ENCODE data around the gene SLC17A2. TPM values are rescaled to one million over a fixed set of nuclear protein-coding genes. Genes with fewer than 3 reads are reported as not detected.
A peak's percentile ranks its signal among the peaks of the same experiment; 100 is the strongest.

The SLC17A2 gene
- total and polyA plus RNA-seq, 7 experiments from 2014 or later = 0.15 TPM; not detected in 6

- peaks cover 38 to 85% (median 58%) of the 10 kb centered on the region in 7 donors for H3K4me1 Mint-ChIP-seq
- no peak for ATAC-seq
- H3K27me3 Mint-ChIP-seq = no peaks in the 10 kb centered on the region
- no peak overlapping the region for H3K4me3 ChIP-seq (ENCODE audit: low read length)
- no peaks in the 10 kb centered on the region for H3K27me3 ChIP-seq (ENCODE audit: control insufficient read depth in 2 of 2, insufficient read depth in 2 of 2, low read length in 2 of 2)
- peaks cover 28 to 33% of the 10 kb centered on the region in 2 donors for H3K4me1 ChIP-seq (ENCODE audit: control insufficient read depth in 2 of 2, insufficient read depth in 2 of 2, low read length in 2 of 2)
- intact Hi-C loops (cut with micrococcal nuclease) = no loop called here
- peak overlapping the region in 6 of 9 donors; percentile 0 to 19 (median 9) for H3K27ac Mint-ChIP-seq
- no peak for DNase-seq
- peaks cover 40 to 71% (median 67%) of the 10 kb centered on the region in 5 donors for H3K36me3 Mint-ChIP-seq
- CTCF ChIA-PET = no interaction called here
- no peaks in the 10 kb centered on the region for H3K9me3 Mint-ChIP-seq
- H3K36me3 ChIP-seq (ENCODE audit: control insufficient read depth in 2 of 3, insufficient read depth in 3 of 3, low read length in 3 of 3) = peaks cover 22 to 93% (median 63%) of the 10 kb centered on the region in 3 experiments
- no peak overlapping the region for H3K27ac ChIP-seq (ENCODE audit: low read depth, low read length)
- peak overlapping the region in 2 of 10 donors; percentile 7 to 23 for H3K4me3 Mint-ChIP-seq
- POLR2A ChIA-PET = interaction anchor here (0.8 to 1.7 kb wide), 4 partner anchors 9 to 51 kb away, joined by 3 to 9 read pairs (median 4); partner anchors contain the start of gene TRIM38
- no peaks in the 10 kb centered on the region for H3K9me3 ChIP-seq (ENCODE audit: control insufficient read depth in 2 of 3, low read length in 3 of 3)
Observed at GRCh38 chr6:25971187-25971821, 40.8 kb upstream of the SLC17A2 start.

GRCh38 chr6:25968769-25969168 is 38.3 kb upstream of the SLC17A2 start:
- POLR2A ChIA-PET = interaction anchor here (0.6 to 1.0 kb wide), 5 partner anchors 11 to 75 kb away, joined by 3 read pairs; no protein-coding TSS in a partner anchor
- Mint-ChIP-seq H3K36me3 (peaks cover 40 to 73% (median 65%) of the 10 kb centered on the region in 5 donors), H3K27me3 (no peaks in the 10 kb centered on the region), H3K4me3 (peak overlapping the region in 7 of 10 donors; percentile 42 to 96 (median 71)), H3K9me3 (no peaks in the 10 kb centered on the region), H3K27ac (peak overlapping the region in 6 of 9 donors; percentile 10 to 76 (median 54)), H3K4me1 (peaks cover 54 to 90% (median 79%) of the 10 kb centered on the region in 7 donors)
- Histone ChIP-seq H3K27me3 (ENCODE audit: control insufficient read depth in 2 of 2, insufficient read depth in 2 of 2, low read length in 2 of 2) (no peaks in the 10 kb centered on the region), H3K9me3 (ENCODE audit: control insufficient read depth in 2 of 3, low read length in 3 of 3) (no peaks in the 10 kb centered on the region), H3K36me3 (ENCODE audit: control insufficient read depth in 2 of 3, insufficient read depth in 3 of 3, low read length in 3 of 3) (peaks cover 21 to 77% (median 50%) of the 10 kb centered on the region in 3 experiments), H3K4me3 (ENCODE audit: low read length) (no peak overlapping the region), H3K4me1 (ENCODE audit: control insufficient read depth in 2 of 2, insufficient read depth in 2 of 2, low read length in 2 of 2) (peaks cover 39 to 57% of the 10 kb centered on the region in 2 donors), H3K27ac (ENCODE audit: low read depth, low read length) (no peak overlapping the region)
- CTCF ChIA-PET = interaction anchor here (0.6 to 1.5 kb wide), 4 partner anchors 14 to 37 kb away, joined by 3 to 6 read pairs (median 4); no protein-coding TSS in a partner anchor
- DNase-seq (no peak), ATAC-seq (no peak)
- intact Hi-C loops (cut with micrococcal nuclease) = loop anchor here in 1 of 2 donors (10.0 kb wide), 1 partner anchor 834 kb away; no protein-coding TSS in a partner anchor

GRCh38 chr6:25966711-25967110 is 36.2 kb upstream of the SLC17A2 start:
- Mint-ChIP-seq H3K4me1 (peaks cover 57 to 91% (median 86%) of the 10 kb centered on the region in 7 donors), H3K36me3 (peaks cover 35 to 60% (median 57%) of the 10 kb centered on the region in 5 donors), H3K27me3 (no peaks in the 10 kb centered on the region), H3K4me3 (peak overlapping the region; percentile 71 to 96 (median 80)), H3K9me3 (peaks cover 0 to 1% (median 0%) of the 10 kb centered on the region in 11 donors), H3K27ac (peak overlapping the region in 7 of 9 donors; percentile 32 to 89 (median 65))
- Histone ChIP-seq H3K27me3 (ENCODE audit: control insufficient read depth in 2 of 2, insufficient read depth in 2 of 2, low read length in 2 of 2) (no peaks in the 10 kb centered on the region), H3K36me3 (ENCODE audit: control insufficient read depth in 2 of 3, insufficient read depth in 3 of 3, low read length in 3 of 3) (peaks cover 8 to 56% (median 29%) of the 10 kb centered on the region in 3 experiments), H3K4me3 (ENCODE audit: low read length) (peak overlapping the region; percentile 13), H3K4me1 (ENCODE audit: control insufficient read depth in 2 of 2, insufficient read depth in 2 of 2, low read length in 2 of 2) (peaks cover 45 to 67% of the 10 kb centered on the region in 2 donors), H3K9me3 (ENCODE audit: control insufficient read depth in 2 of 3, low read length in 3 of 3) (no peaks in the 10 kb centered on the region), H3K27ac (ENCODE audit: low read depth, low read length) (no peak overlapping the region)
- ChIA-PET POLR2A (interaction anchor here (0.9 to 3.7 kb wide), 5 partner anchors 9 to 77 kb away, joined by 3 to 19 read pairs (median 6); a partner anchor contains a TSS), CTCF (no interaction called here)
- DNase-seq (no peak), ATAC-seq (no peak)
- intact Hi-C loops (cut with micrococcal nuclease) = loop anchor here in 1 of 2 donors (10.0 kb wide), 1 partner anchor 832 kb away; no protein-coding TSS in a partner anchor

GRCh38 chr6:25965058-25965457 is 34.6 kb upstream of the SLC17A2 start:
- intact Hi-C loops (cut with micrococcal nuclease) = loop anchor here in 1 of 2 donors (10.0 kb wide), 1 partner anchor 830 kb away; no protein-coding TSS in a partner anchor
- Histone ChIP-seq H3K4me3 (ENCODE audit: low read length) (no peak overlapping the region), H3K36me3 (ENCODE audit: control insufficient read depth in 2 of 3, insufficient read depth in 3 of 3, low read length in 3 of 3) (peaks cover 8 to 42% (median 15%) of the 10 kb centered on the region in 3 experiments), H3K27ac (ENCODE audit: low read depth, low read length) (no peak overlapping the region), H3K4me1 (ENCODE audit: control insufficient read depth in 2 of 2, insufficient read depth in 2 of 2, low read length in 2 of 2) (peaks cover 61 to 76% of the 10 kb centered on the region in 2 donors), H3K27me3 (ENCODE audit: control insufficient read depth in 2 of 2, insufficient read depth in 2 of 2, low read length in 2 of 2) (no peaks in the 10 kb centered on the region), H3K9me3 (ENCODE audit: control insufficient read depth in 2 of 3, low read length in 3 of 3) (peaks cover 0 to 2% (median 0%) of the 10 kb centered on the region in 3 experiments)
- CTCF ChIA-PET = no interaction called here
- peak overlapping the region in 2 of 9 donors; percentile 98 to 99 for H3K27ac Mint-ChIP-seq
- no peaks in the 10 kb centered on the region for H3K27me3 Mint-ChIP-seq
- DNase-seq (no peak), ATAC-seq (no peak)
- H3K36me3 Mint-ChIP-seq = peaks cover 22 to 49% (median 41%) of the 10 kb centered on the region in 5 donors
- H3K4me1 Mint-ChIP-seq = peaks cover 63 to 91% (median 87%) of the 10 kb centered on the region in 7 donors
- H3K4me3 Mint-ChIP-seq = peak overlapping the region; percentile 74 to 98 (median 81)
- peaks cover 0 to 6% (median 1%) of the 10 kb centered on the region in 11 donors for H3K9me3 Mint-ChIP-seq
- POLR2A ChIA-PET = interaction anchor here (0.9 to 3.7 kb wide), 6 partner anchors 23 to 191 kb away, joined by 3 to 19 read pairs (median 6); a partner anchor contains a TSS

GRCh38 chr6:25963426-25964123 is 33.1 kb upstream of the SLC17A2 start:
- Histone ChIP-seq H3K4me1 (ENCODE audit: control insufficient read depth in 2 of 2, insufficient read depth in 2 of 2, low read length in 2 of 2) (peaks cover 71 to 84% of the 10 kb centered on the region in 2 donors), H3K27me3 (ENCODE audit: control insufficient read depth in 2 of 2, insufficient read depth in 2 of 2, low read length in 2 of 2) (no peaks in the 10 kb centered on the region), H3K4me3 (ENCODE audit: low read length) (peak overlapping the region; percentile 67), H3K9me3 (ENCODE audit: control insufficient read depth in 2 of 3, low read length in 3 of 3) (peaks cover 0 to 3% (median 0%) of the 10 kb centered on the region in 3 experiments), H3K36me3 (ENCODE audit: control insufficient read depth in 2 of 3, insufficient read depth in 3 of 3, low read length in 3 of 3) (peaks cover 8 to 32% (median 14%) of the 10 kb centered on the region in 3 experiments), H3K27ac (ENCODE audit: low read depth, low read length) (peak overlapping the region; percentile 97)
- Mint-ChIP-seq H3K27me3 (no peaks in the 10 kb centered on the region), H3K27ac (peak overlapping the region; percentile 86 to 99 (median 93)), H3K4me1 (peaks cover 68 to 94% (median 89%) of the 10 kb centered on the region in 7 donors), H3K9me3 (peaks cover 0 to 11% (median 1%) of the 10 kb centered on the region in 11 donors), H3K4me3 (peak overlapping the region; percentile 92 to 100 (median 96)), H3K36me3 (peaks cover 18 to 51% (median 32%) of the 10 kb centered on the region in 5 donors)
- intact Hi-C loops (cut with micrococcal nuclease) = loop anchor here (2.0 to 10.0 kb wide), 10 partner anchors 86 to 1789 kb away; partner anchors contain the start of genes ABT1 (in 1 of the 2), ACOT13 (in 1 of the 2), CARMIL1 (in 1 of the 2) and TDP2 (in 1 of the 2)
- ATAC-seq = no peak
- CTCF ChIA-PET = interaction anchor here (2.5 kb wide), 1 partner anchor 30 kb away, joined by 20 read pairs; no protein-coding TSS in a partner anchor
- POLR2A ChIA-PET = interaction anchor here (0.9 to 4.2 kb wide), 10 partner anchors 10 to 99 kb away, joined by 3 to 41 read pairs (median 6); a partner anchor contains a TSS
- DNase-seq = no peak
